Activated CD4-positive, alpha-beta memory T cell treated with anti-CD3 and anti-CD28 coated beads for 36 hours (primary cell): Measurements from ENCODE around the gene RAB33A. TPM values are rescaled to one million over a fixed set of nuclear protein-coding genes. Genes with fewer than 3 reads are reported as not detected.

Experiments
- CTCF ChIA-PET: fragments of 350-600 bp; sonication (Branson Sonifier 250); formaldehyde crosslinking; loops from one replicate; lab custom pipeline; 2021; ENCODE audit warnings: antibody characterized with exemption, inconsistent platforms; lab: Charles Lee
- POLR2A ChIA-PET: fragments of 350-600 bp; sonication (Branson Sonifier 250); formaldehyde crosslinking; loops from one replicate; lab custom pipeline; 2021; ENCODE audit warnings: antibody characterized with exemption; lab: Charles Lee
- DNase-seq: peaks from one replicate; pipeline ENCODE4 v3.0.0-alpha.2; 2020
- H3K27ac Mint-ChIP-seq: one replicate; pipeline ENCODE4 v1.8.0; 2021; ENCODE audit warnings: mixed read lengths
- H3K27me3 Mint-ChIP-seq: one replicate; pipeline ENCODE4 v1.8.0; 2021; ENCODE audit warnings: mixed read lengths
- H3K36me3 Mint-ChIP-seq: one replicate; pipeline ENCODE4 v1.8.0; 2021; ENCODE audit warnings: mixed read lengths
- H3K4me1 Mint-ChIP-seq: one replicate; pipeline ENCODE4 v1.8.0; 2021; ENCODE audit warnings: low read depth, mixed read lengths
- H3K4me3 Mint-ChIP-seq: one replicate; pipeline ENCODE4 v1.8.0; 2021; ENCODE audit warnings: mild to moderate bottlenecking, mixed read lengths
- H3K9me3 Mint-ChIP-seq: one replicate; pipeline ENCODE4 v1.8.0; 2021; ENCODE audit warnings: mixed read lengths
- intact Hi-C: fragments of 100-400 bp; cut with micrococcal nuclease; formaldehyde crosslinking; loops from one replicate; pipeline ENCODE4 v1.15.1; 2023
- total RNA-seq, 2 experiments: library from RNA; stranded (reverse); gene quantifications; one replicate each; pipeline ENCODE4 v1.2.3, GENCODE V29; 2021

Gene RAB33A
- 10 to 100 TPM; 29.6 to 30.1 TPM for total RNA-seq

GRCh38 chrX:130171446-130172126, at the start of gene RAB33A:
RAB33A (plus strand) TSS chrX:130171962; CDS start chrX:130172063, 101 bp downstream.
- Mint-ChIP-seq H3K36me3 (peaks cover 2% of the 10 kb centered on the region), H3K4me1 (peaks cover 33% of the 10 kb centered on the region), H3K27me3 (no peaks in the 10 kb centered on the region), H3K9me3 (no peaks in the 10 kb centered on the region), H3K4me3 (peak within 1 kb of the TSS; percentile 89), H3K27ac (peak within 1 kb of the TSS; percentile 95)
- peak; percentile 58 for DNase-seq
- intact Hi-C loops = loop anchor here (2.0 to 10.0 kb wide), 5 partner anchors 41 to 567 kb away; partner anchors contain the start of genes ELF4 and ZNF280C
- ChIA-PET POLR2A (interaction anchor here (1.3 to 1.9 kb wide), 6 partner anchors 15 to 89 kb away, joined by 5 to 7 read pairs (median 5); no protein-coding TSS in a partner anchor), CTCF (interaction anchor here (0.7 to 2.2 kb wide), 3 partner anchors 89 to 93 kb away, joined by 3 to 6 read pairs (median 4); no protein-coding TSS in a partner anchor)

DNA sequence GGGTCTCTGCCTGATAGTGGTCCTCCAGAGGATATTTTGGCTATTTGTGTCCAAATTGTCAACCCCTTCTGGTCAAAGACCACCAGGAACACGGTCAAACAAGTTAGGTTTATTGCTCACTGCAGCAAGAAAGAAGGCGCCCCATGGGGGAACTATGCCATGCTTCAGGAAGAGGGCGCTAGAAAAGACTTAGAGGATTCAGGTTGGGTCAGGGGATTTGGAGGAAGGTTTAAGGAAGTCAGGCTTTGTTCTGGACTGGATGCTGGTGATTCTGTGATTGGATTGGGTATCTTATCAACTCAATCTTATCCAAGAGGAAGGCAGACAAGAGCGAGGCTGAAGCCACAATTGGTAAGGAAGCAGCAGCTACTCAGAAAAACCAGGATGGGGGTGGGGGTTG, 47.2 kb upstream of the RAB33A start:
- Mint-ChIP-seq H3K27ac (no peak overlapping the region), H3K36me3 (peaks cover 12% of the 10 kb centered on the region), H3K4me1 (peaks cover 9% of the 10 kb centered on the region), H3K27me3 (no peaks in the 10 kb centered on the region), H3K9me3 (no peaks in the 10 kb centered on the region), H3K4me3 (no peak overlapping the region)
- no peak for DNase-seq
- ChIA-PET POLR2A (no interaction called here), CTCF (no interaction called here)
- intact Hi-C loops = no loop called here

DNA sequence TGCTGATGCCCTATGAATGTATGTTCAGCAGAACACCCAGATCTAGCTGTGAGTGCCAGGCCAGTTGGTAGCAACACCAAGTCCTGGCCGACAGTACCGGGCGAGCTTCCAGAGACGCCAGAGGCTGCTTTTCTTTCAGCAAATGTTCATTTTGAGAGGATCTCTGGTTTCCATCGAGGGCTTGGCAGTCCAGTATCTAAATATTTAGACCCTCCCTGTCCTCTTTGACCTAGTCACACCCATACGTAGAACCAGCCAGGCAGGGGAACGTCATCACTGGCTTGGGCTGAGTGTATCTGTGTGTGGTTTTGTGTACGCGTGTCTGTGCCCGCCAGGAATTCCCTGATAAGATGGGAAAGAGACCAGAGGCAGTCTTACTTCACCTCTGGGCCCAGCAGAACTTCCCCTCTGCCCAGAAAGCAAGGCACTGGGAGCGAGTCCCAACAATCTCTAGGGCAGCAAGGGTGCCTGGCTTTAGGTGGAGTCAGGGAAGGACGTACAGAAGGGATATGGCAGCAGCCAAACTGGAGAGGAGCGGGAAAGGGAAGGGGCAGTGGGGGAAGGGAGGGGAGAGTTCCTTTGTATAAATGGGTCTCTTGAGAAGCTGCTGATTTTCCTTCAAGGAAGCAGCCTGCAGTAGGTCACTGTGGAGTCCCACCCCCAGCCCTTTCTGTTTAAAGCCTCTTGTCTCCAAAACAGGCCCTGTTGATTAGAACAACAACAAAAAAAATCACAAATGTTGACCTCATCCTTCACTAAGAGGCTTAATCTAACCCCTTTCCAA, 46.5 kb upstream of the RAB33A start:
- Mint-ChIP-seq H3K27me3 (no peaks in the 10 kb centered on the region), H3K9me3 (no peaks in the 10 kb centered on the region), H3K4me3 (no peak overlapping the region), H3K36me3 (peaks cover 12% of the 10 kb centered on the region), H3K27ac (no peak overlapping the region), H3K4me1 (peaks cover 2% of the 10 kb centered on the region)
- CTCF ChIA-PET = no interaction called here
- intact Hi-C loops = no loop called here
- POLR2A ChIA-PET = no interaction called here
- no peak for DNase-seq

DNA sequence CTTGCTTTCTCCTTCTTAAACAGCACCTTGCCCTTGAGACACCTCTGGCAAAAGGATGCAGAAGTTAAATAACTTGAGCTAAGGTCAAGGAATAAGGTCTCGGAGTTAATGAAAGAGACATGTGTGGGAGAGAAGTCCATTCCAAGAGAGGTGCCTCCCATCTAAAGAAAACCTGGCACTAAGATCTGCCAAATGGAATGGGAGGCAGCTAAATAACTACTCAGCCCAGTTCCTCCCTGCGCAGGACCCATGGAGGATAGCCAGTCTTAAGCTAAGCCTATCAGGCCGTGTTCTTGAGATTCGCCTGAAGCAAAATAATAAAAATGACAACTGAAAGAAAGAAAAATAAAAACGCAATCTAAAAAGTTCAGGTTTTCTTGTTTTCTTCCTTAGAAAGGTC, 40.8 kb upstream of the RAB33A start:
- DNase-seq = no peak
- Mint-ChIP-seq H3K27me3 (no peaks in the 10 kb centered on the region), H3K4me3 (no peak overlapping the region), H3K9me3 (no peaks in the 10 kb centered on the region), H3K4me1 (no peaks in the 10 kb centered on the region), H3K36me3 (peaks cover 14% of the 10 kb centered on the region), H3K27ac (no peak overlapping the region)
- intact Hi-C loops = no loop called here
- POLR2A ChIA-PET = no interaction called here
- CTCF ChIA-PET = interaction anchor here (1.0 kb wide), 1 partner anchor 61 kb away, joined by 3 read pairs; no protein-coding TSS in a partner anchor

- no peaks in the 10 kb centered on the region for H3K4me1 Mint-ChIP-seq
- H3K36me3 Mint-ChIP-seq = peaks cover 22% of the 10 kb centered on the region
- no peak overlapping the region for H3K27ac Mint-ChIP-seq
- no peak for DNase-seq
- no peak overlapping the region for H3K4me3 Mint-ChIP-seq
- ChIA-PET CTCF (interaction anchor here (0.7 kb wide), 1 partner anchor 57 kb away, joined by 3 read pairs; no protein-coding TSS in a partner anchor), POLR2A (no interaction called here)
- intact Hi-C loops = no loop called here
- no peaks in the 10 kb centered on the region for H3K27me3 Mint-ChIP-seq
- H3K9me3 Mint-ChIP-seq = no peaks in the 10 kb centered on the region
These were observed 35.3 kb upstream of the RAB33A start for GRCh38 chrX:130136496-130136895.

- Mint-ChIP-seq H3K36me3 (peaks cover 22% of the 10 kb centered on the region), H3K4me1 (no peaks in the 10 kb centered on the region), H3K27ac (no peak overlapping the region), H3K9me3 (no peaks in the 10 kb centered on the region), H3K4me3 (no peak overlapping the region), H3K27me3 (no peaks in the 10 kb centered on the region)
- DNase-seq = no peak
- ChIA-PET CTCF (interaction anchor here (0.7 kb wide), 1 partner anchor 57 kb away, joined by 3 read pairs; no protein-coding TSS in a partner anchor), POLR2A (no interaction called here)
- intact Hi-C loops = no loop called here
These were observed 34.8 kb upstream of the RAB33A start for GRCh38 chrX:130136961-130137360.

GRCh38 chrX:130139474-130140201, 32.1 kb upstream of the RAB33A start:
- POLR2A ChIA-PET = no interaction called here
- Mint-ChIP-seq H3K36me3 (peaks cover 29% of the 10 kb centered on the region), H3K4me3 (no peak overlapping the region), H3K9me3 (no peaks in the 10 kb centered on the region), H3K4me1 (no peaks in the 10 kb centered on the region), H3K27me3 (no peaks in the 10 kb centered on the region), H3K27ac (no peak overlapping the region)
- CTCF ChIA-PET = interaction anchor here (1.2 kb wide), 1 partner anchor 56 kb away, joined by 3 read pairs; no protein-coding TSS in a partner anchor
- DNase-seq = no peak
- intact Hi-C loops = loop anchor here (5.0 kb wide), 1 partner anchor 53 kb away; no protein-coding TSS in a partner anchor

DNA sequence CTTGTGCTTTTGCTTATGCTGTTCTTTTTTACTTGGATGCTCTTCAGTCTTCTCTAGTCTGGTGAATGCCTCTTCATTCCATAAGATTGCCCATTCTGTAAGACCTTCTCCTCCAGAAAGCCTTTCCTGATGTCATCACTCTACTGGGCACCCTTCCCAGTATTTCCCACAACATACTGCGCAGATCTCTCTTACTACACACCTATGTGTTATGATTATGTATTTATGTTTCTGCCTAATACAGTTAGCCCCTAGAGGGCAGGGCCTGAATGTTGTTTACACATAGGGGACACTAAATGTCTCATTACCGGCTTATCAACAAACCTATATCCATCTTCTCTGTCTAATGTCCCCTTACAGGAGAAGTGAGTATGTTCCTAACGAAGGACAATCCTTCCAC, 27.3 kb upstream of the RAB33A start:
- no peak overlapping the region for H3K4me3 Mint-ChIP-seq
- no peaks in the 10 kb centered on the region for H3K27me3 Mint-ChIP-seq
- ChIA-PET POLR2A (no interaction called here), CTCF (no interaction called here)
- no peaks in the 10 kb centered on the region for H3K4me1 Mint-ChIP-seq
- no peak overlapping the region for H3K27ac Mint-ChIP-seq
- H3K36me3 Mint-ChIP-seq = peaks cover 25% of the 10 kb centered on the region
- no peaks in the 10 kb centered on the region for H3K9me3 Mint-ChIP-seq
- DNase-seq = no peak
- intact Hi-C loops = loop anchor here (5.0 kb wide), 1 partner anchor 48 kb away; no protein-coding TSS in a partner anchor

DNA sequence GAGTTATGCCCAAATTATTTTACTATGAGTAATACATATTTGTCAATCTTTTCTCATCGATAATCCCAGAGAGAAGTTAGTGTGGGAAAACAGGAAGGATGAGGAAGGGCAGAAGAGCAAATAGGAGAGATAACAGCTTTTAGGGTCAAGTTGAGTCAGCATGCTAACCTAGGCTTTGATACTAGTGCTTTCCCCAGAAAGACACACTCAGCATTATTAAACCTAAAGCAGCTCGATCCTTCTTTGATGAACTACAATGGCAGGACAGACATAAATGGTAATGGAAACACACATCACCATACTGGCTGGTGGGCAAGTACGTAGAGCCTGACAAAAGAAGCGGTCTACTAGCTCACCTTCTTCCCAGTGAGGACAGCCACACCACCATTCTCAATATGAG, 26.6 kb upstream of the RAB33A start:
- no peak for DNase-seq
- POLR2A ChIA-PET = no interaction called here
- Mint-ChIP-seq H3K4me3 (no peak overlapping the region), H3K27me3 (no peaks in the 10 kb centered on the region), H3K36me3 (peaks cover 25% of the 10 kb centered on the region), H3K9me3 (no peaks in the 10 kb centered on the region), H3K4me1 (no peaks in the 10 kb centered on the region), H3K27ac (no peak overlapping the region)
- intact Hi-C loops = no loop called here
- CTCF ChIA-PET = no interaction called here

DNA sequence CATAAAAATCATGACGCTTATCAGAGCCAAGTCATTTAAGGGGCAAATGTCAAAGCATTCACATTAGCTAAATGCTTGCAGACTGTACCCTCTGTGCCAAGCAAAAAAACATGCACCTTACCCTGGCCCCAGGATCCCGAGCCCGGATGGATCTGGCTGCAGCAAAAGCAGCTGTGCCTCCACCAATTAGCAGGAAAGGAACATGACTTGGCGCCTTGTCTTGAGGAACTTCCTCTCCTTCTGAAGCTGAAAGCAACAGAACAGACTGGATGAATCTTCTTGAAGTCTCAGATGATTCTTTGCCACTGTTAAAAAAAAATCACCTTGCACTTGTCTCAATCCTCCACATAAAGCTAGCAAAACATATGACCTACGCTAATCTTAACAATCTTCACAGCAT, 24.1 kb upstream of the RAB33A start:
- no peak overlapping the region for H3K4me3 Mint-ChIP-seq
- H3K27ac Mint-ChIP-seq = no peak overlapping the region
- H3K36me3 Mint-ChIP-seq = peaks cover 21% of the 10 kb centered on the region
- no peaks in the 10 kb centered on the region for H3K4me1 Mint-ChIP-seq
- no peak for DNase-seq
- intact Hi-C loops = no loop called here
- H3K9me3 Mint-ChIP-seq = no peaks in the 10 kb centered on the region
- ChIA-PET CTCF (interaction anchor here (0.9 kb wide), 1 partner anchor 87 kb away, joined by 3 read pairs; no protein-coding TSS in a partner anchor), POLR2A (no interaction called here)
- no peaks in the 10 kb centered on the region for H3K27me3 Mint-ChIP-seq

DNA sequence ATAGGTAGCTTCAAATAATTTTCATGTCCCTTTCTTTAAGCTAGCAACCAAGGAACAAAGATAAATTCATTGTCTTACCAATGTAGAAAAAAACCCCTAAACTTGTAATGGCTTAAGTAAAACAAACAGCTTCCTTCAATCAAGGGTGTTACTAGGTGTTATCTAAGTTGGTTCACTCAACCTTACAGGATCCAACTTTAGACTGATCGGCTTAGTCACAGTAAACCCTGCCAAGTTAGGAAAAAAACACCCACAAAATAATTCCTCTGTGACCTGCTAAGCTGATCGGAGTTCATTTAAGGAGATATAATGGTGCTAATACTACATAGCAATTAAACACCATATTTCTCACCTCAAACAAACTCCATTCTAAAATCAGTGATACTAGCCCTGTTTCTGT, 16.2 kb upstream of the RAB33A start:
- Mint-ChIP-seq H3K27me3 (no peaks in the 10 kb centered on the region), H3K9me3 (no peaks in the 10 kb centered on the region), H3K4me3 (no peak overlapping the region), H3K36me3 (peaks cover 2% of the 10 kb centered on the region), H3K27ac (no peak overlapping the region), H3K4me1 (peaks cover 19% of the 10 kb centered on the region)
- ChIA-PET CTCF (interaction anchor here (1.3 kb wide), 2 partner anchors 38 to 76 kb away, joined by 3 to 6 read pairs; no protein-coding TSS in a partner anchor), POLR2A (no interaction called here)
- no peak for DNase-seq
- intact Hi-C loops = no loop called here
